Raji (cell line): ENCODE measurements around the gene MED12L.

Source experiments
- POLR2A ChIP-seq: IDR thresholded peaks from 2 replicates; pipeline ENCODE4 v1.6.1; 2011; ENCODE audit warnings: low read depth, low read length, control low read depth; ENCODE audit not compliant: insufficient read depth

Gene MED12L

GRCh38 chr3:151387432-151387831 is 302.0 kb downstream of the MED12L start:
- TF ChIP-seq POLR2A = no peak

DNA sequence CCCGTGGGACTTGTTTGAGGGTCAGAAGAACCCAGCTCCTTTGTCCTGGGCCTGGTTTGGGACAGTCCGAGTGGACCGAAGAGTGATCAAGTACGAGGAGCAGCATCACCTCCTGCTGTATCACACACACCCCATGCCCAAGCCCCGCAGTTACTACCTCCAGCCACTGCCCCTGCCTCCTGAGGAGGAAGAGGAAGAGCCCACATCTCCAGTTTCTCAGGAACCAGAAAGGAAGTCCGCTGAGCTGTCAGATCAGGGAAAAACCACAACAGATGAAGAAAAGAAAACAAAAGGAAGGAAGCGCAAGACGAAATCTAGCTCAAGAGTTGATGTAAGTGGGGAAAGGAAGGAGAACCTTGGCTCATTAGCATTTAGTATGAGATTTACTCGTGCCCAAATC is 302.4 kb downstream of the MED12L start:
- TF ChIP-seq POLR2A = no peak

GRCh38 chr3:151391720-151392119 is 306.3 kb downstream of the MED12L start:
- TF ChIP-seq POLR2A = no peak

- TF ChIP-seq POLR2A = no peak
Observed at GRCh38 chr3:151393146-151393830, 307.8 kb downstream of the MED12L start.

DNA sequence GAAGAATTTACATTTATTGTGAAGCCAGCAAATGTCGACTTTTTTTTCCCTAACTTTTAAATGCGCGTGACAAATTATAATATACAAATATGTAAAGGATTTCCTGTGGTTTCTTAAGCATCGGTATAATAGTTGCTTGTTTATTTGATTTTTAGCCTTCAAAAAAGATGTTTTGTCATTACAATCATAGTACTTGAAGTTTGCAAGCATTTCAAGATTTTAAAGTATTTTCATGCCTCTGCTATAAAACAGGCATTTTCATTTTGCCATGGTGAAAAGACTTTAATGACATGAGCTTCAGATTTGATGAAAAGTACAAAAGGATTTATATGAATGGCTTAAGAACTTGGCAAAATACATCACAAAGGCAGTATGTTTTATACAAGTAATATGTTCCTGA is 308.5 kb downstream of the MED12L start:
- no peak for TF ChIP-seq POLR2A

DNA sequence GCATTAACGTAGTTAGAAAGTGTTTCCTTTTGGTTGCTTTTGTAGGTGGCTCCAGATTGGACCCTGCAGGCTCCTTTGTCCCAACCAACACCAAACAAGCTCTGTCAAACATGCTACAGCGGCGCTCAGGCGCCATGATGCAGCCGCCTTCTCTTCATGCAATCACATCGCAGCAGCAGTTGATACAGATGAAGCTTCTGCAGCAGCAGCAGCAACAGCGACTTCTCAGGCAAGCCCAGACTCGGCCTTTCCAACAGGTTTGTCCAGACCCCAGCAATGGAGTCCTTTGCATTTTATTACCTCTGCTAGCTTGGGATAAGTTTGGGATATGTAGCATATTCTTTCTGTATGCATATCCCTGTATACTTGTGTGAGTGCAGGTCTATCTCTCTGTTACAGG is 309.1 kb downstream of the MED12L start:
- TF ChIP-seq POLR2A = no peak

DNA sequence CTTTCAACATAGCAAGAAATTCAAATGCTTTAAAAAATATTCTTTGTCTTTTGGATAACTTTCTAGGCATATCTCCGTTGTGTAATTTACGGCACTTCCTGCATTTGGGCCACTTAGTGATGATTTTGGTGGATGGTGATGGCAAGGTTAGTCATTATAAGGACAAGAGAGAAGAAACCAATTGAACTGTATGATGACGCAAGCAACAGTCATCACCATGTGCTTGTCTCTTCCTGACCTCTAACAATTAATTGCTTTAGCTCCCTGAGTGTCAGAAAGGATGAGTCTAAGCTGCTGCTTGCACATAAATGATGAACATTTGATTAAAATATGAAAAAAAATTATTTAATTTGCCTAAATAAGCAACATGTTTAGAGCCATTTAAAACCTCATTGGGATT is 310.3 kb downstream of the MED12L start:
- no peak for TF ChIP-seq POLR2A

DNA sequence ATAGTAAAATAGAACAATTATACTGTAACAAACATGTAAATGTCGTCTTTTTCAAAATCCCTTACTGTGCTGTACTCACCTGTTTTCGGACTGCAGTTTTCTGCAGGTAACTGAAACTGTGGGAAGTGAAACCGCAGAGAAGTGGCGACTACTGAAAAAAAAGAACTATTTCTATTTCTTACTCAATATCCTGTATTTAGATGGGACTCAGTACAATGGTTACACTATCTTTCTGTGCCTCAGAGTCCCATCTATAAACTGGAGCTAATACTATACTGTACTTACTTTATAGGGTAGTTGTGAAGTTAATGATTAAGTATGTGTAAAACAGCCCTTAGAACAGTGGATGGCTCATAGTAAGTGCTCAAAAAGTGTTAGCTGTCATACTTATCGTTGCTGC is 313.4 kb downstream of the MED12L start:
- TF ChIP-seq POLR2A = no peak

GRCh38 chr3:151400341-151400740 is 314.9 kb downstream of the MED12L start:
- no peak for TF ChIP-seq POLR2A

DNA sequence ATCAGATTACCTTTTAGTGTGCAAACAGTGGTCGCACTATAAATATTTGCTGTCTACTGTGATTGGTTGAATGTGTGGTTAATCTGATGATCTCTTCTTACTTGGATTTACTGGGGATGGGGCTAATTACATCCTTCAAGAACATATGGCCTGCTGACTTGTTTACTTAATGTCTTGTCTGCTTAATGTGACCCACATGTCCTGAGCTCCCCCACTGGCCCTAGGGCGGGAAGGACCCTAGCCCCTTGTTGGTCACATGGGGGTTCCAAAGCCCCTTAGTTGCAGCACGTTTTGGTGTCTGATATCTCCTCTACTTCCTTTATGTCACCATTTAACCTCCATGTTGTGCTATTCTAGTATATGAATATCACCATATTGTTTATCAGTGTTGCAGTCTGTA is 316.9 kb downstream of the MED12L start:
- TF ChIP-seq POLR2A = no peak

GRCh38 chr3:151403246-151403645 is 317.8 kb downstream of the MED12L start:
- TF ChIP-seq POLR2A = no peak

GRCh38 chr3:151404316-151404715 is 318.9 kb downstream of the MED12L start:
- TF ChIP-seq POLR2A = no peak

- TF ChIP-seq POLR2A = no peak
Observed at GRCh38 chr3:151407928-151408327, 322.5 kb downstream of the MED12L start.

DNA sequence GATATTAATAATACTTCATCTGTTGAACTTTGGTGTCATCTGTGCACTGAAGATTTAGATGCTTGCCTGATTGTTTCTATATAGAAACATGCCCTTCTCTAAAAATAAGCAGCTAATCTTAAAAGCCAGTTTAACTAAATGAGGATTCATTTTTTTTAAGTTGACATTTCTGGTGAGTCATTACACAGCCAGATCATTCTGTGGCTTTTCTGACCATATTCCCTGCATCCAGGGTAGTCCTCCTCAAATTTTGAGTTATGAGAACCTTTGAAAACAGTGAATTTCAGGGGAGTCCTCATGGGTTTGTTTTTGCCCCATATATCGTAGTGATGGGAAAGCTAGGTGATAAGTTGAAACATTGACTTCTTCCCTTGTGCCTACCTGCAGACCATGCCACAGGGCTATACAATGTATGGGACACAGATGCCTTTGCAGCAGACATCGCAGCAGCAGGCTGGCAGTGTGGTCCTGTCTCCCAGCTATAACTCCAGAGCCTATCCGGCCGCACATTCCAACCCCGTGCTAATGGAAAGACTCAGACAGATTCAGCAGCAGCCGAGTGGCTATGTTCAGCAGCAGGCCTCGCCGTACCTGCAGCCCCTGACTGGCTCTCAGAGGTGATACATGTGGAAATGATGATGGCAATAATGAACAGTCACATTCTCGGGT is 325.6 kb downstream of the MED12L start:
- no peak for TF ChIP-seq POLR2A

DNA sequence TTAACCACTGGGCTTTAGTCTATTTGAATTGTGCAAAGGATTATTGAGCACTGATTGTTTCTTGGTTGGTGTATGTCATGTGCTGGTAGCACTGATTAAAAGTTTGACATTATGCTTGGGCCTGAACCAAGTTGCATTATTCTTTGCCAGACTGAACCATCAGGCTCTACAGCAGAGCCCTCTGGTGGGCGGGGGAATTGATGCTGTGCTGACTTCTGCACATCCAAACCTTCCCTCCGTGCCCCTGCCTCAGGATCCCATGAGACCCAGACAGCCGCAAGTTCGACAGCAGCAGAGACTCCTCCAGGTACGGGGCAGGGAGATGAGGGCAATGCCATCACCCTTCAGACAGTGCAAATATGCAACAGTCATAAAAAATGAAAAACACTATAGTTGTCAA is 327.5 kb downstream of the MED12L start:
- TF ChIP-seq POLR2A = no peak

DNA sequence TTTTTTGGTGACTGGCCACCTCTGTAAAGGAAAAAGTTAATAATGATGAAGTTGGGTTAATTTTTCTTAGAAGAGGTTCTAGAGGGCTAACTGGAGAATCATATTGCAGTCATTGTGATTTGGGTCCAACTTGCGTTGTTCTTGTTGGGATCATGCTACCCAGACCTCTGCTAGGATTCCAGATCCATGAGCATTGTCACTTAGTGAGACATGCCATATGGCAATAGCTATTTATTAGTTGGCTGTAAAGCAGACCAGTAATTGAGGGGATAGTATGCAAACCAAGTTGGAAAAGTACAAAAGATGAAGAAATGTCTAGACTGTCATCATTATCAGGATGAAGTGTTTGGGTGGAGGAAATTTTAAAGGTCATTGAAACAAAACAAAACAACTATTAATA is 329.8 kb downstream of the MED12L start:
- TF ChIP-seq POLR2A = no peak

DNA sequence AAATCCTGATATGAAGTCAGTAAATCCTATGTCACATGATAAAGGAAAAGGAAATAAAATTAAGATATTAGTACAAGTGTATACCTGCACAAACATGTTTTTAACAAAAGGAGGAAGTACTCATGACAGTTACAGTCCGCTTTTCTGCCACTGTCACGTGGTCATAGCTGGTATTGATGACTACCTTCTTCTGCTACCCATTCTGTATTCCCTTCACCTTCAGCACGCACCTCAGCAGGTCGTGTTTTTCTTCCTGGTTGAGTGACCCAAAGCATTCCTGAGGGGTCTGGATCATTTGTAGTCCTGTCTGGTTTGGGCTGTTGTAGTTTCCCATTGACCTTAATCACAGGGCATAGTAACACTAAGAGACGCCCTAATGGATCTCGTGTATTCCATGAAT is 334.3 kb downstream of the MED12L start:
- no peak for TF ChIP-seq POLR2A
